Karpas-422 (cell line): ENCODE data around the gene CASQ1. TPM values are rescaled to one million over a fixed set of nuclear protein-coding genes. Genes with fewer than 3 reads are reported as not detected.

Source experiments
- DNase-seq: peaks from one replicate; pipeline ENCODE4 v3.0.0-alpha.2; 2015
- H2AFZ ChIP-seq: fragments of 200-600 bp; sonication (generic); 2 replicates; pipeline ENCODE4 v1.6.1; 2014; ENCODE audit warnings: antibody characterized with exemption, low read length, mixed read lengths
- H3K27ac ChIP-seq: fragments of 200-600 bp; sonication (generic); 2 replicates; pipeline ENCODE4 v1.5.1; 2014; ENCODE audit warnings: mild to moderate bottlenecking, low read length, moderate library complexity
- H3K27me3 ChIP-seq: fragments of 200-600 bp; sonication (generic); 2 replicates; pipeline ENCODE4 v1.6.1; 2014; ENCODE audit warnings: low read length, mixed read lengths
- H3K36me3 ChIP-seq: fragments of 200-600 bp; sonication (generic); 2 replicates; pipeline ENCODE4 v1.6.1; 2014; ENCODE audit warnings: low read length, mixed read lengths; ENCODE audit not compliant: insufficient read depth
- H3K4me1 ChIP-seq: fragments of 200-600 bp; sonication (generic); 2 replicates; pipeline ENCODE4 v1.6.1; 2014; ENCODE audit warnings: mild to moderate bottlenecking, low read length, mixed read lengths
- H3K4me2 ChIP-seq: fragments of 200-600 bp; sonication (generic); 2 replicates; pipeline ENCODE4 v1.6.1; 2014; ENCODE audit warnings: low read length, low read depth, mild to moderate bottlenecking; ENCODE audit not compliant: poor library complexity, severe bottlenecking
- H3K4me3 ChIP-seq: fragments of 200-600 bp; sonication (generic); 2 replicates; pipeline ENCODE4 v1.5.1; 2014; ENCODE audit warnings: mild to moderate bottlenecking, antibody characterized with exemption, low read length, mixed read lengths
- H3K79me2 ChIP-seq: fragments of 200-600 bp; sonication (generic); 2 replicates; pipeline ENCODE4 v1.6.1; 2014; ENCODE audit warnings: mild to moderate bottlenecking, low read length, mixed read lengths
- H3K9ac ChIP-seq: fragments of 200-600 bp; sonication (generic); 2 replicates; pipeline ENCODE4 v1.6.0; 2014; ENCODE audit warnings: low read length
- H3K9me2 ChIP-seq: fragments of 200-600 bp; sonication (generic), shearing (Covaris generic); replicated peaks from 2 replicates; pipeline ENCODE4 v1.6.0; 2014; ENCODE audit warnings: mild to moderate bottlenecking, low read length, moderate library complexity; ENCODE audit not compliant: insufficient read depth
- H3K9me3 ChIP-seq: fragments of 300-700, 200-600 bp; sonication (generic); 2 replicates; pipeline ENCODE4 v1.6.1; 2014; ENCODE audit warnings: low read length, mixed read lengths
- H4K20me1 ChIP-seq: fragments of 200-600 bp; sonication (generic); 2 replicates; pipeline ENCODE4 v1.6.1; 2014; ENCODE audit warnings: mild to moderate bottlenecking, antibody characterized with exemption, low read length, low read depth; ENCODE audit not compliant: insufficient read depth
- total RNA-seq: library from RNA; depleted of rRNA; stranded (reverse); fragments of >200 nt; shearing (Covaris generic); gene quantifications from 2 replicates; pipeline ENCODE4 v1.2.3, GENCODE V29; 2014; ENCODE audit warnings: low replicate concordance; rRNA removed

The CASQ1 gene
- total RNA-seq, 1 experiment from 2014 or later: not detected

DNA sequence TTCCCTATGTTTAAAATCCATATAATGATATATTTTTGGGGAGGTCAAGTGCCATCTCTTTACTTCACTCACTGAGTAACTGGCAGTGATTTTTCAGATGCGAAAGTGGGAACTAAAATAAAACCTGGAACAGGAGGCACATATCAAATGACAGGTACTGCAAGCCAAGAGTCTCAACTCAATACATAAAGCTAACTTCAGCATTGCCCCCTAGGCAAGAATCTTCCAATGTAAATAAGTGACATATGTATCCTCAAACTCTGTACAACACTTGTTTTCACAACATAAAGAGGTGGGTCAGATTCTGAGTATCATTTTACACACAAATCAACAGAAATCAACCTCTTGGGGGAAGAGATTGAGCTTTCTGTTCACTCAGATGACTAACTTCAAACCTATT is 53.8 kb downstream of the CASQ1 start:
- Histone ChIP-seq H3K4me3 (no peak overlapping the region), H3K9ac (no peak overlapping the region), H3K4me2 (no peak overlapping the region), H3K9me2 (no peaks in the 10 kb centered on the region), H4K20me1 (peaks cover 6% of the 10 kb centered on the region; the same call in 1 of the 2 replicates), H3K4me1 (no peaks in the 10 kb centered on the region), H2AFZ (no peak overlapping the region), H3K9me3 (no peaks in the 10 kb centered on the region), H3K36me3 (peaks cover 33% of the 10 kb centered on the region; the same call in 1 of the 2 replicates), H3K79me2 (peaks cover 74% of the 10 kb centered on the region), H3K27ac (no peak overlapping the region), H3K27me3 (no peaks in the 10 kb centered on the region)
- DNase-seq: no peak

DNA sequence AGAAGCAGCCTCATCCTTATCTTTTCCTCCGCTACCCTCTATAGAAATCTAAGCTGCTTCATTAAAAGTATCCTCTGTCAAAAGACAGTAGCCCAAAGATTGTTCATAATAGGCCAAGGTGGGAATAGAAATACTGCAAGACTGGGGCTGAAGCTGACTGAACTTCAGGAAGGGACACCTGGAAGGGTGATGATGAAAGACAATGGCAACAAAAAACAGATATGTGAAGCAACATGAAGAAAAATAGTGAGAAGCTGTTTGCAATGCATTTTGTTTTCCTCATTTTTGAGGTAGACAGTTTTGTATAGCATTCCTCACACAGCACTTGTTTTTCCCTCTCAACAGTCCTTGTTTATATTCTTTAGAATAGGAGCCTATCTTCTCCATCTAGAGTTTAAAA is 55.1 kb downstream of the CASQ1 start:
- Histone ChIP-seq H3K27ac (no peak overlapping the region), H3K79me2 (peaks cover 83% of the 10 kb centered on the region), H3K27me3 (no peaks in the 10 kb centered on the region), H2AFZ (no peak overlapping the region), H3K4me3 (no peak overlapping the region), H3K9me3 (no peaks in the 10 kb centered on the region), H3K9ac (no peak overlapping the region), H3K9me2 (no peaks in the 10 kb centered on the region), H3K36me3 (peaks cover 21% of the 10 kb centered on the region; the same call in 1 of the 2 replicates), H3K4me1 (no peaks in the 10 kb centered on the region), H3K4me2 (no peak overlapping the region), H4K20me1 (peaks cover 6% of the 10 kb centered on the region; the same call in 1 of the 2 replicates)
- no peak for DNase-seq

DNA sequence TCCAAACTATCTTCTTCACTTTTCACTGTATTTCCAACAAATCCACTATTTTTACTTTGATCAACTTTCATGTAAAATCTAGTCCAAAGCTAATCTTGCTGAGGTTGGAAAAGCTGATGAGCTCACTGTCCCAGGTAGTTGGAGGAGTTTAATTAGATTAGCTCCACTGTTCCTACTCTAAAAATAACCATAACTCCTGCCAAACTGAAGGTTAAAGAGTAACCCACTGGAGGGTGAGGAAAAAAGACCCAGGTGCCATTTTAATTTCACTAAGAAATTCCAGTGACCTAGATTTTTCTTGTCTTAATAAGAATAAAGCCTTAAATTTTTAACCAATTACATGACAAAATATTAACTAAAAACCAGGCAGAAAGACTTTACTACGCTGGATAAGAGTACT is 56.7 kb downstream of the CASQ1 start:
- Histone ChIP-seq H3K4me1 (no peaks in the 10 kb centered on the region), H3K27me3 (no peaks in the 10 kb centered on the region), H3K9me3 (no peaks in the 10 kb centered on the region), H3K79me2 (peaks cover 92% of the 10 kb centered on the region), H2AFZ (no peak overlapping the region), H3K27ac (no peak overlapping the region), H3K9ac (no peak overlapping the region), H3K9me2 (no peaks in the 10 kb centered on the region), H3K36me3 (peaks cover 15% of the 10 kb centered on the region; the same call in 1 of the 2 replicates), H3K4me2 (no peak overlapping the region), H3K4me3 (no peak overlapping the region), H4K20me1 (peaks cover 6% of the 10 kb centered on the region; the same call in 1 of the 2 replicates)
- DNase-seq: no peak

DNA sequence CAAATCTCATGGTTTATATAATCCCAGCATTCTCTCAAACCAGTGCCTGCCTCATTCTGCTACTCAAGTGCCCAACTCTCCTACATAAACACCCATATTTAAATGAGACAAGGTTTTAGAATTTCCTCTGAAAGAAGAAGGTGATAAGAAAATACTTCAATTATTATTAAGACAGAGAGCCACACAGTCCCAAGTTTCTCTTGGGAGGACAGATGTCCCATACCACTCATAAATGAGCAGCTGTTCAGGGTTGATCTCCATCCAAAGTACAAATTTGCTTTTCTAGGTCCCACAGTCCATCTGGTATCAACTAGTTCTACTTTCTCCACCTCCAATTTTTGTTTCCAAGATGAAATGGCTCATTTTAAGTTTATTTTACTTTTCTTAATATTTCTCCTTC is 60.6 kb downstream of the CASQ1 start:
- H4K20me1 ChIP-seq: peaks cover 6% of the 10 kb centered on the region; the same call in 1 of the 2 replicates
- H3K9ac ChIP-seq: no peak overlapping the region
- H3K4me1 ChIP-seq: no peaks in the 10 kb centered on the region
- no peak overlapping the region for H3K27ac ChIP-seq
- peaks cover 10% of the 10 kb centered on the region; the same call in 1 of the 2 replicates for H3K36me3 ChIP-seq
- H2AFZ ChIP-seq: no peak overlapping the region
- no peak for DNase-seq
- H3K9me3 ChIP-seq: no peaks in the 10 kb centered on the region
- peaks cover 94% of the 10 kb centered on the region for H3K79me2 ChIP-seq
- H3K4me3 ChIP-seq: no peak overlapping the region
- no peaks in the 10 kb centered on the region for H3K27me3 ChIP-seq
- no peaks in the 10 kb centered on the region for H3K9me2 ChIP-seq
- H3K4me2 ChIP-seq: no peak overlapping the region

Other genes starting within 250 kb of the CASQ1 start
- gene IGSF9, start 245.0 kb upstream of the CASQ1 start, total RNA-seq: not detected in 2 replicates
- not detected in 2 replicates for gene SLAMF9, start 236.3 kb upstream of the CASQ1 start, total RNA-seq
- 3.2 and 6.3 TPM in 2 replicates for gene PIGM, start 158.6 kb upstream of the CASQ1 start, total RNA-seq
- gene KCNJ10, start 120.4 kb upstream of the CASQ1 start, total RNA-seq: not detected in 2 replicates
- gene KCNJ9, start 109.0 kb upstream of the CASQ1 start, total RNA-seq: not detected in 2 replicates
- 15.8 and 33.8 TPM in 2 replicates for gene IGSF8, start 92.0 kb upstream of the CASQ1 start, total RNA-seq
- gene ATP1A2, start 74.8 kb upstream of the CASQ1 start, total RNA-seq: not detected in 2 replicates
- not detected in 2 replicates for gene ATP1A4, start 39.0 kb upstream of the CASQ1 start, total RNA-seq
- gene PEA15, start 14.8 kb downstream of the CASQ1 start, total RNA-seq: 40.1 and 69.1 TPM in 2 replicates
- gene DCAF8, start 72.0 kb downstream of the CASQ1 start, total RNA-seq: 89.7 and 132 TPM in 2 replicates
- 27.1 and 29.3 TPM in 2 replicates for gene PEX19, start 94.6 kb downstream of the CASQ1 start, total RNA-seq
- 107 TPM in 2 replicates for gene COPA, start 152.7 kb downstream of the CASQ1 start, total RNA-seq
- 76.9 and 79.9 TPM in 2 replicates for gene NCSTN, start 152.8 kb downstream of the CASQ1 start, total RNA-seq
- gene NHLH1, start 176.5 kb downstream of the CASQ1 start, total RNA-seq: 0.48 TPM in 1 of 2 replicates, not detected in the other
- 0.07 TPM in 1 of 2 replicates, not detected in the other for gene VANGL2, start 210.0 kb downstream of the CASQ1 start, total RNA-seq